Chondrocyte (in vitro differentiated cells): ENCODE data around the gene PHKG1. TPM values are rescaled to one million over a fixed set of nuclear protein-coding genes. Genes with fewer than 3 reads are reported as not detected.

Experiments used
- DNase-seq: peaks from one replicate; pipeline ENCODE4 v3.0.0; 2021; ENCODE audit warnings: mixed read lengths, low spot score
- H3K27ac Mint-ChIP-seq: one replicate; pipeline ENCODE4 v1.8.0; 2021; ENCODE audit warnings: mild to moderate bottlenecking, moderate library complexity, mixed read lengths; ENCODE audit not compliant: unreplicated experiment
- H3K27me3 Mint-ChIP-seq: 2 replicates; pipeline ENCODE4 v1.8.0; 2021; ENCODE audit warnings: low read depth, mixed read lengths
- H3K36me3 Mint-ChIP-seq: 2 replicates; pipeline ENCODE4 v1.8.0; 2021; ENCODE audit warnings: low read depth, mixed read lengths
- H3K4me1 Mint-ChIP-seq: 2 replicates; pipeline ENCODE4 v1.8.0; 2021; ENCODE audit warnings: low read depth, mild to moderate bottlenecking, mixed read lengths
- H3K4me3 Mint-ChIP-seq: one replicate; pipeline ENCODE4 v1.8.0; 2021; ENCODE audit warnings: mild to moderate bottlenecking, moderate library complexity, mixed read lengths; ENCODE audit not compliant: unreplicated experiment
- H3K9me3 Mint-ChIP-seq: 2 replicates; pipeline ENCODE4 v1.8.0; 2021; ENCODE audit warnings: low read depth, mixed read lengths
- total RNA-seq: library from RNA; stranded (reverse); gene quantifications from 3 replicates; pipeline ENCODE4 v1.2.1, GENCODE V29; 2021
- TF ChIP-seq, protein P1 (sequence below): fragments of 200-600 bp; sonication (generic); IDR thresholded peaks from 2 replicates; pipeline ENCODE4 v1.5.0; 2021; ENCODE audit warnings: antibody characterized with exemption, mild to moderate bottlenecking, moderate library complexity

The PHKG1 gene
- total RNA-seq, 1 donor from 2014 or later = 0.15 TPM

DNA sequence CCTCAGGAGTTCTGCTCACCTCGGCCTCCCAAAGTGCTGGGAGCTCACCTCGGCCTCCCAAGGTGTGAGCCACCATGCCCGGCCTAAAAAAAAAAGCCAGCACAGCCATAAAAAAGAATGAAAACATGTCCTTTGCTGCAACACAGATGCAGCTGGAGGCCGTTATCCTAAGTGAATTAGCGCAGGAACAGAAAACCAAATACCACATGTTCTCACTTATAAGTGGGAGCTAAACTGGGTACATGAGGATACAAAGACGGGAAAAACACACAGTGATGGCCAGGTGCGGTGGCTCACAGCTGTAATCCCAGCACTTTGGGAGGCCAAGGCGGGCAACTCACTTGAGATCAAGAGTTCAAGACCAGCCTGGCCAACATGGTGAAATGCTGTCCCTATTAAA is 62.4 kb downstream of the PHKG1 start:
- no peaks in the 10 kb centered on the region for H3K27me3 Mint-ChIP-seq
- peaks cover 14% of the 10 kb centered on the region for H3K36me3 Mint-ChIP-seq
- no peaks in the 10 kb centered on the region for H3K9me3 Mint-ChIP-seq
- peaks cover 19% of the 10 kb centered on the region for H3K4me1 Mint-ChIP-seq
- no peak for DNase-seq
- TF ChIP-seq, protein P1, sequence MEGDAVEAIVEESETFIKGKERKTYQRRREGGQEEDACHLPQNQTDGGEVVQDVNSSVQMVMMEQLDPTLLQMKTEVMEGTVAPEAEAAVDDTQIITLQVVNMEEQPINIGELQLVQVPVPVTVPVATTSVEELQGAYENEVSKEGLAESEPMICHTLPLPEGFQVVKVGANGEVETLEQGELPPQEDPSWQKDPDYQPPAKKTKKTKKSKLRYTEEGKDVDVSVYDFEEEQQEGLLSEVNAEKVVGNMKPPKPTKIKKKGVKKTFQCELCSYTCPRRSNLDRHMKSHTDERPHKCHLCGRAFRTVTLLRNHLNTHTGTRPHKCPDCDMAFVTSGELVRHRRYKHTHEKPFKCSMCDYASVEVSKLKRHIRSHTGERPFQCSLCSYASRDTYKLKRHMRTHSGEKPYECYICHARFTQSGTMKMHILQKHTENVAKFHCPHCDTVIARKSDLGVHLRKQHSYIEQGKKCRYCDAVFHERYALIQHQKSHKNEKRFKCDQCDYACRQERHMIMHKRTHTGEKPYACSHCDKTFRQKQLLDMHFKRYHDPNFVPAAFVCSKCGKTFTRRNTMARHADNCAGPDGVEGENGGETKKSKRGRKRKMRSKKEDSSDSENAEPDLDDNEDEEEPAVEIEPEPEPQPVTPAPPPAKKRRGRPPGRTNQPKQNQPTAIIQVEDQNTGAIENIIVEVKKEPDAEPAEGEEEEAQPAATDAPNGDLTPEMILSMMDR = no peak
- H3K4me3 Mint-ChIP-seq = no peak overlapping the region
- H3K27ac Mint-ChIP-seq = no peak overlapping the region

Other genes starting within 250 kb of the PHKG1 start
- not detected in 3 replicates for gene SEPTIN14, start 230.2 kb downstream of the PHKG1 start, total RNA-seq
- 2.8 to 3.6 TPM (median 3.5 TPM) in 3 replicates for gene ZNF713, start 205.5 kb downstream of the PHKG1 start, total RNA-seq
- 11.8 to 13.0 TPM (median 11.9 TPM) in 3 replicates for gene MRPS17, start 141.1 kb downstream of the PHKG1 start, total RNA-seq
- gene NIPSNAP2, start 128.4 kb downstream of the PHKG1 start, total RNA-seq = 37.3 to 43.4 TPM (median 43.0 TPM) in 3 replicates
- 11.4 to 37.5 TPM (median 35.9 TPM) in 3 replicates for gene PSPH, start 41.5 kb downstream of the PHKG1 start, total RNA-seq
- 97.2 to 123 TPM (median 101 TPM) in 3 replicates for gene CCT6A, start 41.2 kb downstream of the PHKG1 start, total RNA-seq
- 158 to 182 TPM (median 160 TPM) in 3 replicates for gene SUMF2, start 28.7 kb downstream of the PHKG1 start, total RNA-seq
- gene CHCHD2, start 13.5 kb upstream of the PHKG1 start, total RNA-seq = 119 to 232 TPM (median 120 TPM) in 3 replicates
- not detected in 3 replicates for gene NUPR2, start 23.5 kb upstream of the PHKG1 start, total RNA-seq